ENCODE data around the gene FUNDC2.
"Not testable (repeated sequence)": the region's sequence is repeated elsewhere in the genome, so short reads cannot be mapped to it uniquely, and the experiment has no call there.

The FUNDC2 gene

GRCh38 chrX:155026727-155027508 is at the start of gene FUNDC2:
Gene FUNDC2, plus strand, starts transcription at chrX:155026844. Its CDS starts 95 bp downstream, at chrX:155026939.
- peak; percentile 89 for DNase-seq (ENCODE audit: low spot score)

GRCh38 chrX:154979629-154980028 is 47.0 kb upstream of the FUNDC2 start:
- no peak for DNase-seq (ENCODE audit: low spot score)

DNA sequence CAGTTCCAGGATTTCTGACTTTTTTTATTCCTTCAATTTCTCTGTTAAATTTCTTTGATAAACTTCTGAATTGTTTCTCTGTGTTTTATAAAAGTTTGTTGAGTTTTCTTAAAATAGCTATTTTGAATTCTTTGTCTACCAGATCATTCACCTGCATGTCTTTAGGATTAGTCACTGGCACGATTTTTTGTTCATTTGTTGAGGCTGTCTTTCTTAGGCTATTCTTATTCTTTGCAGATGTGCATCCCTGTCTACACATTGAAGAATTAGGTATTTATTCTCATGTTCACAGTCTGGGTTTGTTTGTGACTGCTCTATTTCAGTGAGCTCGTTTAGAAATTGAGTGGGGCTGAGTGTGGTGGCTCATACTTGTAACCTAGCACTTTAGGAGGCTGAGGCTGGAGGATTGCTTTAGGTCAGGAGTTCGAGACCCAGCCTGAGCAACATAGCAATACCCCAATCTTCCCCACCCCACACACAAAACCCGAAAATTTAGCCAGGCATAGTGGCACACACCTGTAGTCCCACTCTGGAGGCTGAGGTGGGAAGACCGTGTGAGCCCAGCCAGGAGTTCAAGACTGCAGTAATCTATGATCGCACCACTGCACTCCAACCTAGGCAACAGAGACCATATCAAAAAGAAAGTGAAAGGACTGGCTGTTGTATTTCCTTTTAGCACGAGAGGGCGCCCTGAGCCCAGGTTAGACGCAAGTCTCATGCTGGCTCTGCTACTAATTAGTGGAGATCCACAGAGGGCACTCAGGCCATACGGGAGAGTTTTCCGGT is 46.1 kb upstream of the FUNDC2 start:
- DNase-seq (ENCODE audit: low spot score): peak; percentile 77

- DNase-seq (ENCODE audit: low spot score): no peak
These were observed 45.6 kb upstream of the FUNDC2 start for GRCh38 chrX:154981116-154981411.

GRCh38 chrX:154986826-154987575 is 39.6 kb upstream of the FUNDC2 start:
- DNase-seq (ENCODE audit: low spot score): peak; percentile 51

DNA sequence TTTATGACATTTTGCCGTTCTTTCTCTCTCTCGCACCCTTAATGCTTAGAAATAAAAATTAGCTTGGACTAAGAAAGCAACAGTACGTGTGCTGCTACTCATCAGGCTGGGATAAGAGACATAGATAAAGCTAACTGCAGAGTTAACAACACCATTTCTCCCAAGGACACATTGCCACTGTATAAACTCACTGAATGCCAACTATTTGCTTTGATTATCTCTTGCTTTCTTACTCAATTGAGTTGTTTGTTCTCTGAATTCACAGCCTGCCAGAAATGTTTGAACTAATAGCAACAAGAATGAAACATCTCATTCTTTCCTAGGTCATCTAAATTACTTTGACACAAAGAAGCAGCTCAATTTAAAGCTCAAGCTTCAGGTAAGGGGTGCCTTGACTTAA is 38.7 kb upstream of the FUNDC2 start:
- DNase-seq (ENCODE audit: low spot score): no peak

GRCh38 chrX:154988719-154989118 is 37.9 kb upstream of the FUNDC2 start:
- no peak for DNase-seq (ENCODE audit: low spot score)

GRCh38 chrX:154990496-154990895 is 36.1 kb upstream of the FUNDC2 start:
- DNase-seq (ENCODE audit: low spot score): no peak

DNA sequence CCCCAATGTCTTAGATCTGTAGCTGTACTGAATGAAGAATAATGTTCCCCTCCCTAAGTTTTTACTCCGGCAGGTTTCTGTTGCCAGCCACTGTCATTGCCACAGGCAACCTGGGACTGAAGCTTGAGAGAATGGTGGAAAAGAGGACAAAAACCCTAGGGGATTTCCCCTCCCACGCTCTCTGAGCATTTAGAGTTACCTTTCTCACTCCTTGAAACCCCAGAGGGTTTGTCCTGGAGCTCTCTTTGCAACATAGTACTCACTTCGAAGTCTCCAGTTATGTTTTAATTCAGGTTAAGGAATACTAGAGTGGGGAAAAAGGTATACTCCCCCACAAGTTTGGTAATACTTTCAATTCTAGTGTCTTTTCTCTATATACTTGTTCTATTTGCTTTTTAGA is 35.6 kb upstream of the FUNDC2 start:
- no peak for DNase-seq (ENCODE audit: low spot score)

GRCh38 chrX:154991476-154991875 is 35.2 kb upstream of the FUNDC2 start:
- DNase-seq (ENCODE audit: low spot score): no peak

- no peak for DNase-seq (ENCODE audit: low spot score)
These were observed 28.3 kb upstream of the FUNDC2 start for GRCh38 chrX:154998204-154998880.

- DNase-seq (ENCODE audit: low spot score): no peak
These were observed 25.8 kb upstream of the FUNDC2 start for GRCh38 chrX:155000841-155001240.

DNA sequence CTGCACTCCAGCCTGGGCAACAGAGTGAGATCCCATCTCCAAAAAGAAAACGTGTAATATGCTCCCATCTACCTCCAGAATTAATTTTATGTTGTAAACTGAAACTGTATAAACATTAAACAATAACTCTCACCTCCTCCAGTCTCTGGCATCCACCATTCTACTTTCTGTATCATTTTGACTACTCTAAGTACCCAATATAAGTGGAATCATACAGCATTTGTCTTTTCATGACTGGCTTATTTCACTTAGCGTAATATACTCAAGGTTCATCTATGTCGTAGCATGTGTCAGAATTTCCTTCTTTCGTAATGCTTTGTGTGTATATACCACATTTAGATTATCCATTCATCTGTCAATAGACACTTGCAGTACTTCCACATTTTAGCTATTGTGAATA is 24.8 kb upstream of the FUNDC2 start:
- DNase-seq (ENCODE audit: low spot score): no peak

DNA sequence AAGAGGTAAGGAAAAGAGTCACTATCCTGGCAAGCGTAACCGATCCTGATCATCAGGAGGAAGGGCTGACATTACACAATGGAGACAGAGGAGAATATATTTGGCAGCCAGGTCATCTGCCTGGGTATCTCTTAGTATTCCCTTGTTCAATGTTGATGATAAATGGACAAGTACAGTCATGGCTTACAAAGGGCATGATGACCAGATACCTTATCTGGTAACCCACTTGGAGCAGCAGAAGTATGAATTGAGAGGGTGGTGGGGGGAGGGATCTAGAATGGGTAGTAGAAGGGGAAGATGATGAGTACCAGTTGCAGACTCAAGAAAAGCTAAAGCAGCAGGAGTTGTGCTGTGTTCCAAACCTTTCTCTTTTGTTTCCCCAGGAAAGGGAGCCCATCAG is 21.5 kb upstream of the FUNDC2 start:
- no peak for DNase-seq (ENCODE audit: low spot score)

DNA sequence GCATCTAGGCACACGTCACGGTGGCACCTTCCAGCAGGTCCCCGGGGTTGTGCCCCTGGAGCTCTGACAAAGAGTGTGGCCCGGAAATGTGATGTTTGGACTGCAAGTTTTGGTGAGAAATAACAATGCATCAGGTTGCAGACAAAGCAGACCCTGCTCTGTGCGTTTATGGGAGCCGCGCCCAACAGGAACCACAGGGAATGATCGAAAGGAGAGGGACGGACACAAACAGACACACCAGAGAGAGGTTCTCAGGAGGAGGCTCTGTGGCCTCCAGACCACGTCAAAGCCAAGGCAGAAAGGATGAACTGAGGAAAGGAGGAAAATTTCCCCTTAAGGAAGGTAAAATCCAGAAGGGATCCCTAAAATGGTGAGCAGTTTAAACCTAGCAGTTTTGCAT is 20.3 kb upstream of the FUNDC2 start:
- DNase-seq (ENCODE audit: low spot score): not testable (repeated sequence)

DNA sequence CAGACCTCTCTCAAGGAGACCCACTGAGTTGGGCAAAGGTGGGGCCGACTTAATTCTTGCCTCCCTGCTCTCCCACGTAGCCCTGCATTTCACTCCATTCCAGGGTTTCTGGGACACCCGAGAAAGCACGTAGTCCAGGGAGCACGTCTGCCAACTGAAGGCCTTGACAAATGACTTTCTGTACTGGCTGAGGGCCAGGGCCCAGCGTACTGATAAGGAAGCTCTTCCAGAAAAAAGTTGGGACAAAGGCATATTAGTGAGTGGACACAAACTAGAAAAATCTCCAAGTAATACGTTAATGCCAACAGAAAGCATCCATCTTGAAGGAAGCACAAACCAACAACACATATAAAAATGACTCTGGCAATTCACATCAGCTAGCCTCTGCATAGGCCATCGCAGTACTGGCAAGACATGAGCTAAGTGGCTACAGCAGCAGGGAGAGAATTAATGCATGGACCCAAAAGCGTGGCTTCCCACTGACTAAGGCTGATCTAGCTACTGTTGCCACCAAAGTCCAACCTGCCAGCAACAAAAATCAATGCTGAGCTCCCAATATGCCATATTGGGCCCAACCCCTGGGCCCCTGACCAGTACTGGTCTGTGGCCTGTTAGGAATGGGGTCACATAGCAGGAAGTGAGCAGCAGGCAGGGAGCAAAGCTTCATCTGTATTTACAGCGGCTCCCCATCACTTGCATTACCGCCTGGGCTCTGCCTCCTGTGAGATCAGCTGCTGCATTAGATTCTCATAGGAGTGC is 19.6 kb upstream of the FUNDC2 start:
- DNase-seq (ENCODE audit: low spot score): not testable (repeated sequence)

- DNase-seq (ENCODE audit: low spot score): not testable (repeated sequence)
These were observed 18.1 kb upstream of the FUNDC2 start for GRCh38 chrX:155008578-155008977.

GRCh38 chrX:155009994-155010472 is 16.6 kb upstream of the FUNDC2 start:
- DNase-seq (ENCODE audit: low spot score): no peak

DNA sequence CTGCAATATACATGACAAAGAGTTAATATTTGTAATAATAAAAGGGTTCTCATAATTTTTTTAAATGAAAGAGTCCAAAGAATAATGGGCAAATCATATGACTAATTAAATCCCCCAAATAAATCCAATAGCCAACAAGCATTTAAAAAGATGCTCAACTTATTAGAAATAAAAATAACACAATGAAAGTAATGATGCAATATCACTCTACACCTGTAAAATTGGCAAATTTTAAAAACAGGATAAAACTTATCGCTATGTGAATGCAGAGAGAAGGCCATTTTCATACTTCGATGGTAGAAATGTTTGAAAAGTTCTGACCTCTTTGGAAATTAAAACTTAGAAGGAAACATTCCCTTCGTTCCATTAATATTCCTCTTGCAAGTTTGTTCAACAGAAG is 6.1 kb upstream of the FUNDC2 start:
- no peak for DNase-seq (ENCODE audit: low spot score)

- DNase-seq (ENCODE audit: low spot score): no peak
These were observed 4.1 kb upstream of the FUNDC2 start, which contains the start of gene F8 for GRCh38 chrX:155022585-155022984. Gene F8, minus strand, starts transcription at chrX:155022723. Its CDS starts 171 bp downstream, at chrX:155022552.

All from RKO (cell line).